GM18909 (cell line): ENCODE data around the gene GRAMD2B.
"Not testable (repeated sequence)": the region's sequence is repeated elsewhere in the genome, so short reads cannot be mapped to it uniquely, and the experiment has no call there.

Experiments
- ATAC-seq: cut with Tn5 transposase; IDR thresholded peaks from one replicate; pipeline ENCODE4 v1.9.1; 2021; ENCODE audit warnings: mild to moderate bottlenecking; ENCODE audit not compliant: unreplicated experiment, poor library complexity

Gene GRAMD2B

DNA sequence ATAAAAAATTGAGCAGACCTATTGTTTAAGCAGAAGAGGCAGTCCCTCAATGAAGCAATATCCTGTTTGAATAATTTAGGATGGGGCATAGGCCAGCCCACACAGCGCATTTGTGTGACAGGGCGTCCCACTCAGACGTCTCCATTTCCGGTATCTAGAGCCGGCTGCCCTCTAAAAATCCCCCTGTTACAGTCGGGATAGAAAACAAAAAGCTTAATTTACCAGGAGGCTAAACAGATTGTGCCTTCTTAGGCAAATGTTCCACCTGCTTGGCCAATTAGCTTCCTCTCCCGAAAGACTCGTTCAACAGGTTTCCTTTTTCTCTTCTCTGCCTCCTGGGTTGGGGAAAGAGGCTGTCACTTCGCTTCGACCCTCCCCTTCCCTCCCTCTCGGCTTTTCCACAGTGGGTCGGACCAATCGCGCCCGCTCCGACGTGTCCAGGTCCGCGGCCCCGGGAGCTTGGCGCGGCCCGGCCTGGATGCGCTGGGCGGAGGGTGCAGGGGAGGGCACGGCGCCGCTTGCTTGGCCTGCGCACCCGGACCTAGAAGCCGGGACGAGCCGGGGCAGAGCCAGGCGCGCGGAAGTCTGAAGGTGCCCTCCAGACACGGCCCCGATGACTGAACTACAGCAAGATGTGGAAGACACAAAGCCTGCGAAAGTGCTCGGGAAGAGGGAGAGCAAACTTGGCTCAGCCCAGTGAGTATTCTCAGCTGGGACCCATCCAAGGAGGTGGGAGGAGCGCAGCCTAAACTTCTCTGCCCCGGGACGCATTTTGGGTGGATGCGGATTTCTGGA, at the start of gene GRAMD2B:
Gene GRAMD2B (plus strand): TSS at position 416 of the 795 bp plus-strand sequence. CDS start 198 bp downstream, at position 614.
- peak; percentile 90 for ATAC-seq

DNA sequence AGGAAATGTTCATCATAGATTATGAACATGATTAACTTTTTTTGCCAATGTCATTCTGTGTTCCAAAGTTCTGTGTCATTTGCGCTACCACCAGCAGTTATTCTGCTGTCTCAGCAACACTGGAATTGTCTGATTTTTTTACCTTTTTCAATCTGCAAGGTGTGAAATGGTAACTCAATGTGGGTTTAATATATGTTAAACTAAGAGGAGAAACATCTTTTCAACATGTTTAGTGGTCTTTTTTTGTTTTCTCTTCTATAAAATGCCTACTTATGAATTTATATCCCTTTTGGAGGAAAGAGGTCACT, 49.1 kb upstream of the GRAMD2B start:
- no peak for ATAC-seq

- no peak for ATAC-seq
Measured at GRCh38 chr5:126376443-126376842, 46.8 kb upstream of the GRAMD2B start.

DNA sequence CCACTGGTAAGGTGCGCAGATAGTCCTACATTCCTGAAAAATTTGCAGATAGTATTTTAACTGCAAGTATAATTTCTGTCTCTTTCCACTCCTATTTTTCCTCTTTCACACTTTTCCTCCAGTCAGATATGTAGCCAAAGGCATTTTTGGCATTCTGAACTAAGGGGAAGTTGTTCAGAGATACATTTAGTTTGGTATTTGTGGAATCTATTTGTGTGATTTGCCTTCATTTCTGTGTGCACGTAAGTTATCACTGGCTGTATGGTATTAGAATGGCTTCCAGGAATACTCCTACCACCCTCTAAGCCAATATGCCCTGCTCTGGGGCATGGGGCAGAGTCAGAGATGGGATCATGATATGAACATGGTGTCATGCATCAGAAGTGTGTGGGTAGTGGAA, 45.8 kb upstream of the GRAMD2B start:
- no peak for ATAC-seq

DNA sequence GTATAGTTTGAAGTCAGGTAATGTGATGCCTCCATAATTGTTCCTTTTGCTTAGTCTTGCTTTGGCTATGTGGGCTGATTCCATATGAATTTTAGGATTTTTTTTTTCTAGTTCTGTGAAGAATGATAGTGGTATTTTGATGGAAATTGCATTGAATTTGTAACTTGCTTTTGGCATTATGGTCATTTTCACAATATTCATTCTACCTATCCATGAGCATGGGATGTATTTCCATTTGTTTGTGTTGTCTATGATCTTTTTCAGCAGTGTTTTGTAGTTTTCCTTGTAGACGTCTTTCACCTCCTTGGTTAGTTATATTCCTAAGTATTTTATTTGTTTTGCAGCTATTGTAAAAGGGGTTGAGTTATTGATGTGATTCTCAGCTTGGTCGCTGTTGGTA, 42.9 kb upstream of the GRAMD2B start:
- not testable (repeated sequence) for ATAC-seq

DNA sequence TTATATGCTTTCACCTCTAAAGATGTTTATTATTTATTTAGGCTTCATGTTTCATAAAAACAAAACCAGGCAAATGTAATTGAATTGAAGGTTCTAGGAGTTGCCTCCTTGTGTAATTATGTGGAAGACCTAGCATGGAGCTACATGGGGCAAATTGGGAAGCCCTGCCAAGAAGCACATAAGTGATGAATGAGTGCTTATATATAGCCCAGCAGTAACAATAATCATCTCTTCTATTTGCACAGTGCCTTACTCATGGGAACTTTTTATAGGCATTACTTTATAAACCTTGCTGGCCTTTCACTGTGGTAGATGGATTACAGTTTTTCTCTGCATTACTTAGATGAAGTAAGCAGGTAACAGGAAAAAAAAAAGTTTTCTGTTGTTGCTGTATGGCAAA, 40.0 kb upstream of the GRAMD2B start:
- ATAC-seq = no peak

DNA sequence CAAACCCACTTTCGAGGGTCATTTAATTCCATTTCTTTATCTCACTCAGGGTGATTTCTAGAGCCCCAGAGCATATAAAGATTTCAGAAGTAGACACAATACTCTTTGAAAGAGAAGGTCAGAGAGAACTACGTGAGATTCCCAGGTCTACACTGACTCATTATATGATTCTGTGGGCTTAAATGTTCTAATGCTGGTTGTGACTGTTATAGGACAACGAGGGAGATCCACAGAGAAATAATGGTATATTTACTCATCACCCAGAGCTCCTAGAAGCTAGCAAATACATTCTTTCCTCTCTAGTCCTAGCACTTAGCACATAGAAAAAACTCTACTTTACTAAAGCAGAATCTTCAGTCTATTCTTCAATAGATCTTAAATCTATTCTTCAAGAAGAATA, 39.4 kb upstream of the GRAMD2B start:
- ATAC-seq = no peak

DNA sequence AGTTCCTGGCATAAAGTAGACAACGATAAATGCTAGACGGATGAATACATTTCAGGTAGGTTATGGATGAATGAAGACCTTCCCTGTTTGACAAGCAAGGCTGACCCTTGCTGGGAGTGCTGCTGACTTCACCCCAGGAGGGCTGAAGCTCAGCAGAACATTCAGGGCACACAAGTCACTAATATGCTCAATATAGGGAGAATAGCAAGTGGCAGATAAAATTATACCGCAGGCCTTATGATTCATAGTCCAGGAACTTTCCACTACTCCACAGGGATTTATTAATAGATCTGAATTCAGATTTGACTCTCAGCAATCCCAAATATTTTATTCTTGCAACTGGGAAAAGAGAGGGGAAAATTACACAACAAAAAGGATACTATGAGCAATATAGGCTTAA, 38.2 kb upstream of the GRAMD2B start:
- no peak for ATAC-seq

DNA sequence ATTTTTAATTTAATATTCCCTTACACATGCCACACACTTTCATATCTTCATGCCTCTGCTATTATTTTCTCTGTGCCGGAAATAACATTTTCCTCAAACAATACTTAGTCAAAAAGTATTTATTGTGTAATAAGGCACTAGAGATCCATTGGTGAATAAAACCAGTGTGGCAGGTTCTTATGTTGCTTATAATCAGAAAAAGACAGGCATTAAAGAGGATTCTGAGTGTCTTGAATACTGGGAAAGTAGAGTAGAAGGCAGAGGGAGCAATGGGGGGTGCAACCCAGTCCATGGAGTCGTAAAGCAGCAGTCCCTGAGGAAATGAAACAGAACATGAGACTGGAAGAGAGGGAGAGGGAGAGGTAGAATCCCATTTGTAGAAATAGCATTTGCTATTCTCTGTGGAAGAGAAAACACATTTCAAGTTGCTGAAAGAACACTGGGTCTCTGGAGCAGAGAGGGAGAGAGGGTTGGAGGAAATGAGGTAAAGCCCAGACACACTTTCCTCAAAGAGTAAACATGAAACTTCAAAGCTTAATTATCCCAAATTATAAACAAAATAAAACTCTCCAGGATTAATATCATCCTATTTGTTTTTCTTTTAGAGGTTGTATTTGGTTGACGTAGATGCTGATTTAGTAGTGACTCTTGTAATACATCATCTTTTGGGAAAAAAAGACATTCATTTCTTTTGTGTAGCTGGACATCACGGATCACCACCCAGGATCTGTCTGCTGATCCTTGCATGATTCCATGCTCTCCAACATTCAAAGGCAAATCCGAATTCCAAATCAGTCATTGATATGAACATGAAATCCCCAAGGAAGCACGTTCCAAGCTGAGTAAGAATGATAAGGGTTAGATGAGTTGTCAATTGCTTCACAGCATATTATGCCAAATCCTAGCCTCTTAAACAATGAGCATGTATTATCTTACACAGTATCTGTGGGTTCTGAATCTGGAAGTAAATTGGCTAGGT, 37.4 kb upstream of the GRAMD2B start:
- ATAC-seq = no peak

GRCh38 chr5:126389179-126389578, 34.0 kb upstream of the GRAMD2B start:
- ATAC-seq = no peak

GRCh38 chr5:126390051-126390450, 33.2 kb upstream of the GRAMD2B start:
- ATAC-seq = no peak

DNA sequence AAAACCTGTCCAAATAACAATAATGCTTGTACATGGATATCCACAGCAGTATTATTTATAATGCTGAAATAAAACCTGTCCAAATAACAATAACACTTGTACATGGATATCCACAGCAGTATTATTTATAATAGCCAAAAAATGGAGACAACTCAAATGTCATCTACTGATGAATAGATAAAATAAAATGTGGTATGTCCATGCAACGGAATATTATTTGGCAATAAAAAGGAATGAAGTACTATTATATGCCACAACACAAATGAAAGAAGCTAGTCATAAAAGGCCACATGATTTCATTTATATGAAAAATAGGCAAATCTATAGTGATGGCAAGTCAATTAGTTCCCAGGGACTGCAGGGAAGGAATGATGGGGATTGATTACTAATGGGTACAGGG, 31.8 kb upstream of the GRAMD2B start:
- ATAC-seq = no peak

DNA sequence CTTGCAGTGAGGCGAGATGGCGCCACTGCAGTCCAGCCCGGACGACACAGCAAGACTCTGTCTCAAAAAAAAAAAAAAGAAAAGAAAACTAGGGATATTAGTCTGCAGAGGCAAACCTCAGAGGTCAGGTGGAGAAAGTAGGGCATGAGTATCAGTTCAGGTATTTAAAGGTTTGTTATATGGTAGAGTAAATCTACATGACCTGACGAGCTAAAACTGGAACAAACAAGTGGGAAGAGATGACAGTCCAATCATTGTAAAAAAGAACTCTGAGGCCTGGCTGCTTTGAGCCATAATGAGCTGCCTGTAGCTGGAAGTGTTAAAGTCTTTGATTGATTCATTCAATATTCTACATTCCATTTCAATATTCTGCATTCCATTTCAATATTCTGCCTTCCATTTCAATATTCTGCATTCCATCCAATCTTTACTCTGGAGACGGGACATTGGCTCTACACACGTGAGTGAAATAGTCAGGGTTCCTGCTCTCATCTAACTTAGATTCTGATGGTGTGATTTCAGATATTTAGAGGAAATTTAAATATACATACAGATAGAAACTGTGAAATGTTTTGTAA, 28.9 kb upstream of the GRAMD2B start:
- ATAC-seq = no peak

DNA sequence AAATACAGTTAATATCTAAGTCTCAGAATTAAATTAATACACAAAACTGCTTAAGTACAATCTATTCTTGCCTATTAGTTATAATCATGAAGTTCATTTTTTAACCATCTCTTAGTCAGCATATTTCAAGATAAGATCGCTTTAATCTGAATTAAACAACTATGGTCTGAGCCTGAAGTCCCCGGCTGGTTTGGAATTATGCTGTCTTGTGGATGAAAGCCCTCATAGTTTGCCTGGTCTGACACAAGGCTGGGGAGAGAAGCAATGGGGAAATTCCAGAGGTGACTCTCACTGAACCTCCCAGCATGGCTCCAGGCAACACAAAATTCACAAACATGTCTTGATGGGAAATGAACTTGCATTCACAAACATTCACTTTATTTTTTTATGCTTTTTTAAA, 28.0 kb upstream of the GRAMD2B start:
- no peak for ATAC-seq

GRCh38 chr5:126395605-126396004, 27.6 kb upstream of the GRAMD2B start:
- ATAC-seq = no peak

DNA sequence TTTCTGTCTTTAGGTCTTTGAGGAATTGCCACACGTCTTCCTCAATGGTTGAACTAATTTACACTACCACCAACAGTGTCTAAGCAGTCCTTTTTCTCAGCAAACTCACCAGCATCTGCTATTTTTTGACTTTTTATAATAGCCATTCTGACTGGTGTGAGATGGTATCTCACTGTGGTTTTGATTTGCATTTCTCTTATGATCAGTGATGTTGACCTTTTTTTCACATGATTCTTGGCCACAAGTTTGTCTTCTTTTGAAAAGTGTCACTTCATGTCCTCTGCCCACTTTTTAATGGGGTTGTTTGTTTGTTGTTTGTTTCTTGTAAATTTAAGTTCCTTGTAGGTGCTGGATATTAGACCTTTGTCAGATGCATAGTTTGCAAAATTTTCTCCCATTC, 26.5 kb upstream of the GRAMD2B start:
- ATAC-seq = not testable (repeated sequence)

- ATAC-seq = no peak
Measured at GRCh38 chr5:126398791-126399190, 24.4 kb upstream of the GRAMD2B start.

DNA sequence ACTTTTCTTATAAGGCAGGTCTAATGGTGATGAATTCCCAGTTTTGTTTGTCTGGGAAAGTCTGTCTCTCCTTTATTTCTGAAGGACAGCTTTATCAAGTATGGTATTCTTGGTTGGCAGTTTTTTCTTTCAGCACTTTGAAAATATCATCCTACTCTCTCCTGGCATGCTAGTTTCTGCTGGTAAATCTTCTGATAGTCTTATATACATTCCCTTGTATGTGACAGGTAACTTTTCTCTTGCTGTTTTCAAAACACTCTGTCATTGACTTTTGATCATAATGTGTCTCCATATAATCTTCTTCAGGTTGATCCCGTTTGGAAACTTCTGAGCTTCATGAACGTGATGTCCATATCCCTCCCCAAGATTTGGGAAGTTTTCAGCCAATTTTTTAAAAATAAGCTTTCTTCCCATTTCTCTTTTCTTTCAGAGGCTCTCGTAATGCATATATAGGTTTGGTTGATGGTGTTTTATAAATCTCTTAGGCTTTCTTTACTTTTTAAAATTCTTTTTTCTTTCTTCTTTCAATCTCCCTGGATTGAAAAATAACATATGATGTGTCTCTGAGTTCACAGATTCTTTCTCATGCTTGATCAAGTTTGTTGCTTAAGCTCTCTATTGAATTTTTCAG, 22.5 kb upstream of the GRAMD2B start:
- ATAC-seq = no peak

DNA sequence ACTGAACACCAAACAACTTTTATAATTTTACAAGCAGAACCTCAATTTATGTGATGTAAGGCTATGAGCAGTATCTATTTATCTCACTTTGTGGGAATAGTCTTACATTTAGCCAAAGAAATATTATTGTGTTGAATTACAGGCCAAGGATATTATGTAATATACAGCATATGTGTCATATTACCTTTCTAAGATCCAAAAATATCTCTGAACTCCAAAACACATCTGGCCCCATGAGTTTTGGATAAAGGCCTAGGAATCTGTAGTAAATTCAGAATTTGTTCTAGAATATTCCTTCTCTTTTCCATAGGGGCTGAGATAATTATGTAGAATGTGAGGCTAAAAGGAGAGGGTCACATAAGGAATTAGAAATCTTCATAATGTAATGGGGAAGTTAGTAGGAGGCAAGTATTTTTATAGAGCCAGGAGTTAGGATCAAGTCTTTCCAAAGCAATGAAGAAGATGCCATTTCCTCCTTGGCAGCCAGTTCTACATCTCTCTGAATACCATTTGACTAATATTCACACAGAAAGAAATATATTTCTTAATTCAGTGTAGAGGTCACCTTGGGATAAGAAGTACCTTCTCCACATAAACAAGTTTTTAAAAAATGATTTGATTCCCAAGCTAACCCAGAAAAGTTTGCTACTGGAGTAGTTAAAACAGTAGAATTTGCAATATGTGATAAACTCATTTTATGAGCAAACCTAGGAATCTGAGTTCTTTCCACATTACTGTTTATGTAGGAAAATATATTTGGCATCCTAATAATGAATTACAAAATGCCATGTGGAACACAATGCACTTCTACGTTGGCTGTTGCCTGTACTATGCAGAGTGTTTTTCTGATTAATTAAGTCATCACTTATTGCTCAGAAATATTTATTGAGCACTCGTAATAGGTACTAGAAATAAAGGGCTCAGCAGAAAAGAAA, 20.3 kb upstream of the GRAMD2B start:
- ATAC-seq = no peak

- ATAC-seq = no peak
Measured at GRCh38 chr5:126403876-126404275, 19.3 kb upstream of the GRAMD2B start.
